Activated B cell treated with CpG ODN at 0.5 μM for 24 hours (primary cell): Measurements from ENCODE around the gene ENTPD8. TPM values are rescaled to one million over a fixed set of nuclear protein-coding genes. Genes with fewer than 3 reads are reported as not detected.

Experiments
- ATAC-seq: fragments of 200-7000 bp; cut with Tn5 transposase; one replicate; pipeline ENCODE4 v1.10.0; 2021; ENCODE audit warnings: low read depth, mild to moderate bottlenecking, moderate library complexity
- CTCF ChIA-PET: fragments of 350-600 bp; sonication (Branson Sonifier 250); formaldehyde crosslinking; loops from one replicate; lab custom pipeline; 2021; ENCODE audit warnings: antibody characterized with exemption; lab: Charles Lee
- POLR2A ChIA-PET: fragments of 350-600 bp; sonication (Branson Sonifier 250); formaldehyde crosslinking; loops from one replicate; lab custom pipeline; 2021; ENCODE audit warnings: antibody characterized with exemption; lab: Charles Lee
- DNase-seq: peaks from one replicate; pipeline ENCODE4 v3.0.0; 2022
- H3K27ac Mint-ChIP-seq: one replicate; pipeline ENCODE4 v1.8.0; 2020; ENCODE audit warnings: mixed read lengths
- H3K27me3 Mint-ChIP-seq: one replicate; pipeline ENCODE4 v1.8.0; 2021; ENCODE audit warnings: mixed read lengths
- H3K36me3 Mint-ChIP-seq: one replicate; pipeline ENCODE4 v1.8.0; 2021; ENCODE audit warnings: low read depth, mixed read lengths
- H3K4me1 Mint-ChIP-seq: one replicate; pipeline ENCODE4 v1.8.0; 2021; ENCODE audit warnings: mixed read lengths
- H3K4me3 Mint-ChIP-seq: one replicate; pipeline ENCODE4 v1.8.0; 2020; ENCODE audit warnings: mild to moderate bottlenecking, mixed read lengths
- H3K9me3 Mint-ChIP-seq: one replicate; pipeline ENCODE4 v1.8.0; 2020; ENCODE audit warnings: mixed read lengths
- intact Hi-C: fragments of 100-400 bp; cut with micrococcal nuclease; formaldehyde crosslinking; loops from one replicate; pipeline ENCODE4 v1.15.1; 2024
- total RNA-seq: library from RNA; stranded (reverse); gene quantifications from 2 replicates; pipeline ENCODE4 v1.2.3, GENCODE V29; 2022
- TF ChIP-seq, protein P1 (sequence below): fragments of 200-600 bp; IDR thresholded peaks from one replicate; pipeline ENCODE4 v1.8.0; 2022; ENCODE audit warnings: antibody characterized with exemption, mild to moderate bottlenecking

The ENTPD8 gene
- total RNA-seq, 1 donor from 2014 or later: not detected

DNA sequence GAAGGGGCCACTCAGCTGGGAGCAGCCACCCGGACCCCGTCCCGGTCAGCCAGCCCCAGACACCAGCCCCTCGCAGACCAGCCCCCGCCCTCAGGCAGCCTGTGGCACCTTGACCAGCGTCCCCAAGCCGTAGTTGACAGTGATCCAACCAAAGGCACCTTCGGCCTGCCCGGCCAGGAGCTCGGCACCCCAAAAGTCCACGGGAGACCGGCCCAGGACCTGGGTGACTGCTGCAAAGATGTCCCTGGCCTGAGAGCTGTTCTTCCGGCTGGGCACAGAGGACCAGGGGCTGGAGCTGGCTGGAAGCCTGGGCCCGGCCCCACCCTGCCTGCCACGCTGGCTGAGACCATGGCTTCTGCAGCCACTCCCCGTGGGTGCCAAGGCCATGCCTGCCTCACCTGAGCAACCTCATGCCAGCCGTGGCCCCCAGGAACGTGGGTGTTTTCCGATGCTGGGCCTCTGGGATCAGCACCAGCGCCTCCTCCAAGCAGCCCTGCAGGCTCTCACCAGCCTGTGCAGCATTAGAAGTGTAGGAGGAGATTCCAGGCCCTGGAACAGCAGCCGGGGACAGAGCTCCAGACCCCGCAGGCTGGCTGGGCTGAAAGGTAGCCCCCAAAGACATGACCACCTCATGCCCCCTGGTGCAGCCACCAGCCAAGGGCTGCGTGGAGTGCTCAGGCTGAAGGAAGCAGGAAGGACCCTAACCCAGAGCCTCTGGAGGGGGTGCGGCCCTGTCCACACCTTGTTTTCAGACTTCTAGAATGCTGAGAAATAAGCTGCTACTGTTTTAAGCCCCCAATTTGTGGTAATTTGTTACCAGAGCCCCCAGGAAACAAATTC, 4.2 kb downstream of the ENTPD8 start:
- ChIA-PET CTCF (no interaction called here), POLR2A (interaction anchor here (0.5 kb wide), 1 partner anchor 155 kb away, joined by 4 read pairs; no protein-coding TSS in a partner anchor)
- DNase-seq: no peak
- Mint-ChIP-seq H3K4me3 (no peak overlapping the region), H3K27me3 (peaks cover 4% of the 10 kb centered on the region), H3K9me3 (no peaks in the 10 kb centered on the region), H3K27ac (no peak overlapping the region), H3K4me1 (peaks cover 2% of the 10 kb centered on the region), H3K36me3 (no peaks in the 10 kb centered on the region)
- intact Hi-C loops: no loop called here
- ATAC-seq: no peak
- TF ChIP-seq, protein P1, sequence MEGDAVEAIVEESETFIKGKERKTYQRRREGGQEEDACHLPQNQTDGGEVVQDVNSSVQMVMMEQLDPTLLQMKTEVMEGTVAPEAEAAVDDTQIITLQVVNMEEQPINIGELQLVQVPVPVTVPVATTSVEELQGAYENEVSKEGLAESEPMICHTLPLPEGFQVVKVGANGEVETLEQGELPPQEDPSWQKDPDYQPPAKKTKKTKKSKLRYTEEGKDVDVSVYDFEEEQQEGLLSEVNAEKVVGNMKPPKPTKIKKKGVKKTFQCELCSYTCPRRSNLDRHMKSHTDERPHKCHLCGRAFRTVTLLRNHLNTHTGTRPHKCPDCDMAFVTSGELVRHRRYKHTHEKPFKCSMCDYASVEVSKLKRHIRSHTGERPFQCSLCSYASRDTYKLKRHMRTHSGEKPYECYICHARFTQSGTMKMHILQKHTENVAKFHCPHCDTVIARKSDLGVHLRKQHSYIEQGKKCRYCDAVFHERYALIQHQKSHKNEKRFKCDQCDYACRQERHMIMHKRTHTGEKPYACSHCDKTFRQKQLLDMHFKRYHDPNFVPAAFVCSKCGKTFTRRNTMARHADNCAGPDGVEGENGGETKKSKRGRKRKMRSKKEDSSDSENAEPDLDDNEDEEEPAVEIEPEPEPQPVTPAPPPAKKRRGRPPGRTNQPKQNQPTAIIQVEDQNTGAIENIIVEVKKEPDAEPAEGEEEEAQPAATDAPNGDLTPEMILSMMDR: no peak

DNA sequence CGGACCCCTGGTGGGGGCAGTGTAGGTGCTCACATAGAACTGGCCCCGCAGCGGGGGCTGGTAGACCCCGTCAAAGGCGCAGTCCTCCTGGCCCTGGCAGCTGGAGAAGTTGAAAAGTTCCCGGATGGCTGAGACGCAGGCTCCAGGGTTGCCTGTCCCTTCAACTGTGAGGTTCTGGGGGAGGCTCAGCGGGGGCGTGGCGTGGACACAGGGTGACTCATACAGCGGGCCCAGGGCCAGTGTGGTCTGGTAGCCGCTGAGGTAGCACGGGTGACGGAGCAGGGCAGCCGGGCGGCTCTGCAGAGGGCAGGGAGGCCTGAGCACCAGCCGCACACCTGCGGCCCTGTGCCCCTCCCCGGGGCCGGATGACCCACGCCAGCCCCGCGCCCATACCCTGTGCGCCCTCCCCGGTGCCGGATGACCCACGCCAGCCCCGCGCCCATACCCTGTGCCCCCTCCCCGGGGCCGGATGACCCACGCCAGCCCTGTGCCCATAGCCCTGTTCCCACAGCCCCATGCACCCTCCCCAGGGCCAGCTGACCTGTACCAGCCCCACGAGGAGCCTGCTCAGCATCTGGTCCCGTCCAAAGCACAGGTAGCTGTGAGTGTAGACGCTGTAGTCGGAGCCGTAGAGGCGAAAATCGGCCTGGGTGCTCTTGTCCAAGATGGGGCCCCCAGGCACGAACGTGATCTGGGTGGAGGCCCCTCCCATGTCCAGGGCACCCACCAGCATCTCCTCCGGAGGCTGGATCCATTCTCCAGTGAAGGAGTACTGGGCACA, 5.0 kb downstream of the ENTPD8 start:
- ChIA-PET POLR2A (no interaction called here), CTCF (no interaction called here)
- Mint-ChIP-seq H3K27ac (no peak overlapping the region), H3K4me3 (no peak overlapping the region), H3K9me3 (no peaks in the 10 kb centered on the region), H3K4me1 (no peaks in the 10 kb centered on the region), H3K36me3 (no peaks in the 10 kb centered on the region), H3K27me3 (peaks cover 4% of the 10 kb centered on the region)
- peak; percentile 62 for ATAC-seq
- TF ChIP-seq, protein P1: no peak
- intact Hi-C loops: no loop called here
- no peak for DNase-seq

DNA sequence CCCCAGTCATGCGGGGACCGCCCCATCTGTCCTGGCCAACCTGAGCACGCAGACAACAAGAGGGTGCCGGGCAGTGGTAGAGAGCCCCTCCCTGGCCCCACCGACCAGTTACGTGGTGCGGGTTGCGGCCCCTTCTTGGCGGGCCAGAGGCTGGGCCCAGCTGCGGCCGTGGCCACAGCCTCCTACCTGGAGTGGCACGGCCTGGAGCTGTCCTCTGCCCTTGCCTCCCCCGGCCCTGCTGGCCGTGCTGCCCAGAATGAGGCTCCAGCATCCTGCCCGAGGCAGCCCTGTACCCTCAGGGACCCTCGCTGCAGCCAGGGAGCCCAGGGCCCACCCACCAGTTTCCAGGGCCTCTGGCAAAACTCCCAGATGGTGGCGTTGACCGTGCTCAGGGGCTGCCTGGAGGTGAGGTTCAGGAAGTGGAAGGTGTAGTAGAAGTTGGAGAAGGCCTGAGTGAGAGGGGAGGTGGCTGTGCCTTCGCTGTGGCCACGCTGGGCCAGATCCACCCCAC, 5.7 kb downstream of the ENTPD8 start:
- TF ChIP-seq, protein P1: no peak
- no peaks in the 10 kb centered on the region for H3K9me3 Mint-ChIP-seq
- H3K4me3 Mint-ChIP-seq: no peak overlapping the region
- H3K36me3 Mint-ChIP-seq: no peaks in the 10 kb centered on the region
- DNase-seq (no peak), ATAC-seq (no peak)
- CTCF ChIA-PET: no interaction called here
- intact Hi-C loops: no loop called here
- no peak overlapping the region for H3K27ac Mint-ChIP-seq
- peaks cover 4% of the 10 kb centered on the region for H3K4me1 Mint-ChIP-seq
- H3K27me3 Mint-ChIP-seq: peaks cover 4% of the 10 kb centered on the region
- POLR2A ChIA-PET: no interaction called here

DNA sequence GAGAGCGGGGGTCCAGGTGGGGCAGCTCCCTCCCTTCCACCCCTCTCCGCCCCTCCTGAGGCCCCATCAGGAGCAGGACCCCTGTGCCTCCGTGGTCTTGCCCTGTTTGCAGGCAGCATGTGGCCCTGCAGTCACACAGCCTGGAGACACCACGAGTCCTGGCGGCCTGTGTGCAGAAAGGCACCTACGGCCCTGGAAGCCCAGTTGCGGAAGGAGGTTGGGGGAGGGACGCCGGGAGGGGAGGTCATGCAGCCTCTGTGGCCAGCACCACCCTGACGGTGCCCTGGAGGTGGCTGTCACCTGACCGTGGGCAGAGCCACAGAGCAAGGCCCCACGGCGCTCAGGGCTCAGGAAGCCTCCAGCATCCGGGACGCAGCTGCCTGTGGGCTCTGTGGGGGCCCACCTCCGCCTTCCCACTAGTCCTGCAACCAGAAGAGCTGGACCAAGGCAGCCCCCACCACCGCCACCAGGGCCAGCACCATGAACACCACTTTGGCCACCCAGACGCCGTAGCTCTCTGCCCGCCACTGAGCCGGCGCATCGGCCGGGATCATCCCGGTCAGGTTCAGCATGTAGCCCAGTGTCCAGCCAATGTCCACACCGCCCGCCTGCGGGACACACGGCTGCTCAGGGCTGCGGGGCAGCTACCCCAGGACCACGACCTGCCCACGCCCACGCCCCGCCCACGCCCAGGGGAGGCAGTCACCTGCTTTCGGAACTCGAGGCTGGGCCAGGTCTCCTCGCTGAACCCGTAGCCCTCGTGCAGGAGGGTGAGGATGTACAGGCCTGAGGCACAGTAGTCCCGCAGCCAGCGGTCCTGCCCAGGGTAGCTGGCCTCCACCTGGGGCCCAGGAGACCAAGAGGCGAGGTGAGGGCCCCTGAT, 6.4 kb downstream of the ENTPD8 start:
- H3K4me3 Mint-ChIP-seq: no peak overlapping the region
- peaks cover 4% of the 10 kb centered on the region for H3K27me3 Mint-ChIP-seq
- H3K4me1 Mint-ChIP-seq: peaks cover 5% of the 10 kb centered on the region
- TF ChIP-seq, protein P1: no peak
- no peaks in the 10 kb centered on the region for H3K36me3 Mint-ChIP-seq
- ATAC-seq: no peak
- intact Hi-C loops: no loop called here
- no peak overlapping the region for H3K27ac Mint-ChIP-seq
- ChIA-PET POLR2A (no interaction called here), CTCF (no interaction called here)
- no peaks in the 10 kb centered on the region for H3K9me3 Mint-ChIP-seq
- no peak for DNase-seq
